MCF 10A (cell line): ENCODE data around the gene MYRIP. TPM values are rescaled to one million over a fixed set of nuclear protein-coding genes. Genes with fewer than 3 reads are reported as not detected.
A peak's percentile ranks its signal among the peaks of the same experiment; 100 is the strongest.

Experiments used
- BruUV-seq: library from RNA; stranded (reverse); fragments of 400-500 nt; replicated peaks from 2 replicates; lab custom pipeline; 2021; lab: Mats Ljungman, UMichigan
- CTCF ChIA-PET: fragments of 300-600 bp; sonication (Branson Sonifier 250); formaldehyde crosslinking; extraction: SDS; loops from one replicate; lab custom pipeline; 2021; ENCODE audit warnings: antibody characterized with exemption, inconsistent platforms; lab: Yijun Ruan, JAX
- POLR2A ChIA-PET: fragments of 300-600, 350-650 bp; sonication (Branson Sonifier 250); formaldehyde crosslinking; extraction: SDS; loops from one replicate; lab custom pipeline; 2020; ENCODE audit warnings: antibody characterized with exemption, inconsistent platforms; lab: Yijun Ruan, JAX
- DNase-seq: peaks from one replicate; pipeline ENCODE4 v3.0.0-alpha.2; 2018; ENCODE audit not compliant: unreplicated experiment
- H3K27ac Mint-ChIP-seq: one replicate; pipeline ENCODE4 v1.8.0; 2022; ENCODE audit warnings: mild to moderate bottlenecking, low read depth, mixed read lengths; ENCODE audit not compliant: unreplicated experiment
- H3K27me3 Mint-ChIP-seq: one replicate; pipeline ENCODE4 v1.8.0; 2022; ENCODE audit warnings: mixed read lengths; ENCODE audit not compliant: insufficient read depth, unreplicated experiment
- H3K36me3 Mint-ChIP-seq: one replicate; pipeline ENCODE4 v1.8.0; 2022; ENCODE audit warnings: mild to moderate bottlenecking, moderate library complexity, mixed read lengths; ENCODE audit not compliant: insufficient read depth, unreplicated experiment
- H3K4me1 Mint-ChIP-seq: one replicate; pipeline ENCODE4 v1.8.0; 2022; ENCODE audit warnings: mixed read lengths; ENCODE audit not compliant: insufficient read depth, unreplicated experiment
- H3K4me3 Mint-ChIP-seq: one replicate; pipeline ENCODE4 v1.8.0; 2022; ENCODE audit warnings: mild to moderate bottlenecking, moderate library complexity, mixed read lengths; ENCODE audit not compliant: unreplicated experiment
- H3K9me3 Mint-ChIP-seq: one replicate; pipeline ENCODE4 v1.8.0; 2022; ENCODE audit warnings: mixed read lengths; ENCODE audit not compliant: unreplicated experiment
- CTCF ChIP-seq: fragments of 200-600 bp; IDR thresholded peaks from one replicate; pipeline ENCODE4 v1.8.0; 2022; ENCODE audit warnings: antibody characterized with exemption, mild to moderate bottlenecking; ENCODE audit not compliant: unreplicated experiment
- intact Hi-C: fragments of 100-400 bp; cut with micrococcal nuclease; formaldehyde crosslinking; loops from 2 replicates; pipeline ENCODE4 v1.14.1; 2022
- total RNA-seq: library from RNA; stranded (reverse); gene quantifications from 2 replicates; pipeline ENCODE4 v1.2.3, GENCODE V29; 2022

Gene MYRIP
- total RNA-seq, 1 experiment from 2014 or later: 0.19 TPM

GRCh38 chr3:40294434-40294833 lies 485.0 kb downstream of the MYRIP start:
- Mint-ChIP-seq H3K27me3 (no peaks in the 10 kb centered on the region), H3K36me3 (no peaks in the 10 kb centered on the region), H3K4me1 (peaks cover 1% of the 10 kb centered on the region), H3K27ac (no peak overlapping the region), H3K4me3 (no peak overlapping the region), H3K9me3 (no peaks in the 10 kb centered on the region)
- intact Hi-C loops: no loop called here
- no TSS peak for BruUV-seq
- POLR2A ChIA-PET: interaction anchor here (1.2 to 1.7 kb wide), 2 partner anchors 9 to 14 kb away, joined by 3 to 6 read pairs; no protein-coding TSS in a partner anchor
- CTCF ChIA-PET: interaction anchor here (0.6 to 2.0 kb wide), 4 partner anchors 10 to 103 kb away, joined by 4 to 9 read pairs (median 4); partner anchors contain the start of gene EIF1B
- DNase-seq: no peak
- no peak for TF ChIP-seq CTCF

GRCh38 chr3:40298075-40298474 lies 488.7 kb downstream of the MYRIP start:
- ChIA-PET CTCF (interaction anchor here (2.5 kb wide), 1 partner anchor 11 kb away, joined by 10 read pairs; no protein-coding TSS in a partner anchor), POLR2A (interaction anchor here (0.7 to 0.8 kb wide), 2 partner anchors 23 to 156 kb away, joined by 3 read pairs; no protein-coding TSS in a partner anchor)
- Mint-ChIP-seq H3K4me1 (peaks cover 9% of the 10 kb centered on the region), H3K27ac (no peak overlapping the region), H3K4me3 (no peak overlapping the region), H3K27me3 (no peaks in the 10 kb centered on the region), H3K9me3 (no peaks in the 10 kb centered on the region), H3K36me3 (no peaks in the 10 kb centered on the region)
- DNase-seq: no peak
- no peak for TF ChIP-seq CTCF
- BruUV-seq: no TSS peak
- intact Hi-C loops: no loop called here

- Mint-ChIP-seq H3K4me1 (peaks cover 9% of the 10 kb centered on the region), H3K36me3 (no peaks in the 10 kb centered on the region), H3K27ac (no peak overlapping the region), H3K4me3 (no peak overlapping the region), H3K9me3 (no peaks in the 10 kb centered on the region), H3K27me3 (no peaks in the 10 kb centered on the region)
- BruUV-seq: no TSS peak
- intact Hi-C loops: no loop called here
- no peak for DNase-seq
- POLR2A ChIA-PET: interaction anchor here (1.6 kb wide), 1 partner anchor 9 kb away, joined by 4 read pairs; no protein-coding TSS in a partner anchor
- CTCF ChIA-PET: no interaction called here
- no peak for TF ChIP-seq CTCF
Observed at GRCh38 chr3:40299130-40299720, 489.8 kb downstream of the MYRIP start.

GRCh38 chr3:40299721-40300335 lies 490.4 kb downstream of the MYRIP start:
- ChIA-PET POLR2A (interaction anchor here (0.9 to 1.6 kb wide), 2 partner anchors 9 kb away, joined by 3 to 4 read pairs; no protein-coding TSS in a partner anchor), CTCF (interaction anchor here (1.4 to 1.9 kb wide), 3 partner anchors 9 to 108 kb away, joined by 6 to 8 read pairs (median 7); partner anchors contain the start of gene EIF1B)
- TF ChIP-seq CTCF: no peak
- peak; percentile 77 for DNase-seq
- Mint-ChIP-seq H3K9me3 (no peaks in the 10 kb centered on the region), H3K27me3 (no peaks in the 10 kb centered on the region), H3K36me3 (no peaks in the 10 kb centered on the region), H3K4me1 (peaks cover 9% of the 10 kb centered on the region), H3K4me3 (no peak overlapping the region), H3K27ac (no peak overlapping the region)
- intact Hi-C loops: no loop called here
- no TSS peak for BruUV-seq
